ENCODE measurements around the gene ANKRD39. TPM values are rescaled to one million over a fixed set of nuclear protein-coding genes. Genes with fewer than 3 reads are reported as not detected.

ANKRD39 gene
- total and polyA plus RNA-seq, 9 of the 15 experiments (the other 6 are each of a cell fraction or from before 2014, with no cell fraction given): 8.2 to 33.1 (median 23.8) TPM

- no peak for ATAC-seq
- POLR2A ChIA-PET: interaction anchor here (0.6 to 1.9 kb wide), 11 partner anchors 8 to 475 kb away, joined by 3 to 9 read pairs (median 4); partner anchors contain the start of gene ANKRD39
- Histone ChIP-seq H3K79me2 (ENCODE audit: control insufficient read depth, insufficient read depth, low read length) (no peaks in the 10 kb centered on the region), H3K9me3 (replicated peaks; ENCODE audit: control insufficient read depth, insufficient read depth, low read depth, low read length) (no peaks in the 10 kb centered on the region), H3K9ac (ENCODE audit: insufficient read depth in 1 of 2, low read depth in 2 of 2, low read length in 2 of 2) (peak within 1 kb of the TSS in 1 of 2 experiments; percentile 45; a peak in 2 of 4 replicates), H3K4me3 (no peak within 1 kb of the TSS), H4K20me1 (replicated peaks; ENCODE audit: control insufficient read depth, insufficient read depth, low read length) (no peaks in the 10 kb centered on the region), H3K4me2 (ENCODE audit: insufficient read depth, low read length) (no peak within 1 kb of the TSS), H3K9me1 (ENCODE audit: control insufficient read depth, insufficient read depth, low read length) (peaks cover 3% of the 10 kb centered on the region), H3K36me3 (ENCODE audit: control insufficient read depth, insufficient read depth, low read length) (peaks cover 46% of the 10 kb centered on the region; the same call in 2 of the 3 replicates), H3K27me3 (ENCODE audit: control insufficient read depth in 2 of 2, insufficient read depth in 2 of 2, low read length in 2 of 2) (no peaks in the 10 kb centered on the region), H3K27ac (ENCODE audit: extremely low read depth, low read depth, low read length) (no peak within 1 kb of the TSS), H3K4me1 (replicated peaks in 1 of 2; ENCODE audit: control insufficient read depth in 2 of 2, insufficient read depth in 2 of 2, low read length in 2 of 2) (peaks cover 0 to 28% of the 10 kb centered on the region in 2 experiments; a peak in 2 of 5 replicates), H2AFZ (ENCODE audit: low read depth, low read length) (no peak within 1 kb of the TSS)
- no peak for FAIRE-seq
- intact Hi-C loops (cut with micrococcal nuclease) (no loop called here), in situ Hi-C loops (cut with MboI) (no loop called here)
- no peak for DNase-seq (ENCODE audit: extremely low read depth in 1 of 4, low spot score in 3 of 4)
- no TSS peak for BruUV-seq (replicated peaks)
- peak; percentile 48; the same call in 1 of the 2 replicates for TF ChIP-seq ZNF121 (CRISPR knock-in tag; conservative IDR thresholded peaks at IDR 0.05)
- peak; percentile 24 for TF ChIP-seq POLR2B (IDR thresholded peaks at IDR 0.05; ENCODE audit: low read depth, partially characterized antibody)
- 0 out of 2 replicates have a peak, but pooled peaks have one; percentile 27 for TF ChIP-seq PTBP1 (IDR thresholded peaks at IDR 0.05; ENCODE audit: low read depth, low read length)
- no peak for TF ChIP-seq ZNF79 (CRISPR knock-in tag; IDR thresholded peaks at IDR 0.05; ENCODE audit: low read depth)
- WGBS (ENCODE audit: insufficient coverage, low coverage, missing lambda C conversion rate): 81% methylated on average over 10 of the region's 14 CpGs
- CTCF ChIA-PET (ENCODE audit: low intra/inter-chr PET ratio): no interaction called here
Measured at GRCh38 chr2:96843538-96844268, 14.1 kb downstream of the ANKRD39 start, which contains the start of gene ANKRD23. Gene ANKRD23 (minus strand): TSS chr2:96844021. CDS start chr2:96843992, 29 bp downstream.

GRCh38 chr2:96842600-96842999 is 15.2 kb downstream of the ANKRD39 start:
- H3K9me1 ChIP-seq (ENCODE audit: control insufficient read depth, insufficient read depth, low read length): peaks cover 3% of the 10 kb centered on the region
- H3K27me3 ChIP-seq (ENCODE audit: control insufficient read depth in 2 of 2, insufficient read depth in 2 of 2, low read length in 2 of 2): no peaks in the 10 kb centered on the region
- H3K9ac ChIP-seq (ENCODE audit: insufficient read depth in 1 of 2, low read depth in 2 of 2, low read length in 2 of 2): no peak overlapping the region
- no peak overlapping the region for H2AFZ ChIP-seq (ENCODE audit: low read depth, low read length)
- ATAC-seq (no peak), DNase-seq (ENCODE audit: extremely low read depth in 1 of 4, low spot score in 3 of 4) (no peak), FAIRE-seq (no peak)
- intact Hi-C loops (cut with micrococcal nuclease): no loop called here
- ChIA-PET CTCF (ENCODE audit: low intra/inter-chr PET ratio) (no interaction called here), POLR2A (interaction anchor here (0.6 to 1.9 kb wide), 11 partner anchors 9 to 80 kb away, joined by 3 to 9 read pairs (median 4); partner anchors contain the start of gene ANKRD39)
- 86% methylated on average over 7 of the region's 7 CpGs for WGBS (ENCODE audit: insufficient coverage, low coverage, missing lambda C conversion rate)
- no TSS peak for BruUV-seq (replicated peaks)
- H3K4me1 ChIP-seq (replicated peaks in 1 of 2; ENCODE audit: control insufficient read depth in 2 of 2, insufficient read depth in 2 of 2, low read length in 2 of 2): peaks cover 5 to 32% of the 10 kb centered on the region in 2 experiments; a peak in 3 of 5 replicates
- no peaks in the 10 kb centered on the region for H4K20me1 ChIP-seq (replicated peaks; ENCODE audit: control insufficient read depth, insufficient read depth, low read length)
- in situ Hi-C loops (cut with MboI): no loop called here
- peaks cover 48% of the 10 kb centered on the region; the same call in 2 of the 3 replicates for H3K36me3 ChIP-seq (ENCODE audit: control insufficient read depth, insufficient read depth, low read length)
- H3K79me2 ChIP-seq (ENCODE audit: control insufficient read depth, insufficient read depth, low read length): no peaks in the 10 kb centered on the region
- no peaks in the 10 kb centered on the region for H3K9me3 ChIP-seq (replicated peaks; ENCODE audit: control insufficient read depth, insufficient read depth, low read depth, low read length)
- no peak overlapping the region for H3K4me2 ChIP-seq (ENCODE audit: insufficient read depth, low read length)
- no peak overlapping the region for H3K27ac ChIP-seq (ENCODE audit: extremely low read depth, low read depth, low read length)
- no peak overlapping the region for H3K4me3 ChIP-seq
- no peak for TF ChIP-seq U2AF1 (optimal IDR thresholded peaks at IDR 0.05; ENCODE audit: low read depth, low read length)
- TF ChIP-seq ZNF316 (IDR thresholded peaks at IDR 0.05): no peak

All from K562 (cell line).